Left renal pelvis (tissue), 4 donors: ENCODE results near the gene AIPL1. TPM values are rescaled to one million over a fixed set of nuclear protein-coding genes. Genes with fewer than 3 reads are reported as not detected.

Experiments
- DNase-seq, 4 donors: peaks; one replicate each; pipeline ENCODE4 v3.0.0-alpha.2; 2013; ENCODE audit warnings: low read depth in 4 of 4, low spot score in 3 of 4
- polyA plus RNA-seq, 4 donors: library from polyadenylated mRNA; unstranded; fragments of 120-200 nt; gene quantifications; one replicate each; pipeline ENCODE4 v1.2.1, GENCODE V29; 2013; ENCODE audit not compliant: insufficient read length in 4 of 4

Gene AIPL1
- polyA plus RNA-seq, 4 donors = 0.04 to 0.08 (median 0.06) TPM

GRCh38 chr17:6422654-6423241 lies 12.2 kb downstream of the AIPL1 start:
- DNase-seq = no peak

GRCh38 chr17:6421700-6422604 lies 13.0 kb downstream of the AIPL1 start:
- peak in 2 of 4 donors; percentile 56 to 58 for DNase-seq

- DNase-seq = no peak
Measured at GRCh38 chr17:6420173-6420641, 14.7 kb downstream of the AIPL1 start.

GRCh38 chr17:6415616-6416015 lies 19.3 kb downstream of the AIPL1 start:
- no peak for DNase-seq

- no peak for DNase-seq
Measured at GRCh38 chr17:6413065-6413464, 21.9 kb downstream of the AIPL1 start.

GRCh38 chr17:6408735-6409134 lies 26.2 kb downstream of the AIPL1 start:
- no peak for DNase-seq

GRCh38 chr17:6408276-6408675 lies 26.6 kb downstream of the AIPL1 start:
- DNase-seq = no peak

GRCh38 chr17:6402258-6402657 lies 32.7 kb downstream of the AIPL1 start:
- DNase-seq = no peak

GRCh38 chr17:6398955-6399354 lies 36.0 kb downstream of the AIPL1 start:
- no peak for DNase-seq

- DNase-seq = no peak
Measured at GRCh38 chr17:6394055-6394606, 40.8 kb downstream of the AIPL1 start.

GRCh38 chr17:6393351-6393952 lies 41.5 kb downstream of the AIPL1 start:
- DNase-seq = no peak

- DNase-seq = no peak
Measured at GRCh38 chr17:6392609-6393350, 42.1 kb downstream of the AIPL1 start.

- DNase-seq = no peak
Measured at GRCh38 chr17:6388416-6388815, 46.5 kb downstream of the AIPL1 start.

GRCh38 chr17:6387858-6388257 lies 47.1 kb downstream of the AIPL1 start:
- no peak for DNase-seq

GRCh38 chr17:6387442-6387841 lies 47.5 kb downstream of the AIPL1 start:
- no peak for DNase-seq

- DNase-seq = no peak
Measured at GRCh38 chr17:6386041-6386630, 48.8 kb downstream of the AIPL1 start.

GRCh38 chr17:6384481-6384880 lies 50.4 kb downstream of the AIPL1 start:
- DNase-seq = no peak

- DNase-seq = no peak
Measured at GRCh38 chr17:6381526-6382465, 53.1 kb downstream of the AIPL1 start.

- no peak for DNase-seq
Measured at GRCh38 chr17:6380915-6381438, 53.9 kb downstream of the AIPL1 start.
